GM12878 (cell line): ENCODE data around the gene UTS2R. TPM values are rescaled to one million over a fixed set of nuclear protein-coding genes. Genes with fewer than 3 reads are reported as not detected.

Experiments
- ATAC-seq: fragments of 200-7000 bp; cut with Tn5 transposase; 3 replicates; pipeline ENCODE4 v1.9.1; 2020; ENCODE audit warnings: mild to moderate bottlenecking, moderate library complexity
- BruUV-seq: library from RNA; stranded (reverse); fragments of 400-500 nt; replicated peaks from 2 replicates; lab custom pipeline; 2021; lab: Mats Ljungman, UMichigan
- CTCF ChIA-PET: fragments of 300-600 bp; sonication (Branson Sonifier 250); formaldehyde crosslinking; extraction: SDS; loops from one replicate; lab custom pipeline; 2021; ENCODE audit warnings: inconsistent platforms; lab: Yijun Ruan, JAX
- POLR2A ChIA-PET: fragments of 350-600 bp; formaldehyde crosslinking; extraction: SDS; loops from one replicate; lab custom pipeline; 2021; ENCODE audit warnings: inconsistent platforms; lab: Charles Lee
- RAD21 ChIA-PET: fragments of 300-600 bp; sonication (Branson Sonifier 250); formaldehyde crosslinking; loops from one replicate; lab custom pipeline; 2023; ENCODE audit warnings: antibody characterized with exemption; ENCODE audit not compliant: unreplicated experiment; lab: Charles Lee
- SMC1A ChIA-PET: fragments of 300-600 bp; sonication (Branson Sonifier 250); formaldehyde crosslinking; loops from one replicate; lab custom pipeline; 2023; ENCODE audit not compliant: unreplicated experiment, uncharacterized antibody; lab: Charles Lee
- DNase-seq: peaks from one replicate; pipeline ENCODE4 v3.0.0-alpha.2; 2011; ENCODE audit warnings: low read depth, low spot score
- FAIRE-seq: peaks from 3 replicates; lab custom pipeline; 2011; peaks lifted over from hg19 to GRCh38; lab: Jason Lieb, UNC
- H2AFZ ChIP-seq: 2 replicates; pipeline ENCODE4 v1.6.0; 2011; ENCODE audit warnings: low read depth, low read length, control low read depth; ENCODE audit not compliant: control insufficient read depth
- H3K27ac ChIP-seq: 2 replicates; pipeline ENCODE4 v1.5.1; 2011; ENCODE audit warnings: control low read depth; ENCODE audit not compliant: control insufficient read depth, insufficient read depth
- H3K27me3 ChIP-seq, 2 experiments: replicated peaks in 1 of 2; 2 replicates each; pipeline versions ENCODE4 v1.6.0 to v1.6.1; 2011; ENCODE audit warnings: low read length in 1 of 2; ENCODE audit not compliant: control insufficient read depth in 2 of 2, insufficient read depth in 2 of 2
- H3K36me3 ChIP-seq, 2 experiments: 2 replicates each; pipeline ENCODE4 v1.5.1; 2011; ENCODE audit warnings: low read length in 1 of 2; ENCODE audit not compliant: control insufficient read depth in 2 of 2, insufficient read depth in 2 of 2
- H3K4me1 ChIP-seq: 2 replicates; pipeline ENCODE4 v1.6.1; 2011; ENCODE audit warnings: mild to moderate bottlenecking, low read length, moderate library complexity, mixed read lengths; ENCODE audit not compliant: control insufficient read depth, insufficient read depth
- H3K4me2 ChIP-seq: 2 replicates; pipeline ENCODE4 v1.6.0; 2011; ENCODE audit warnings: control low read depth; ENCODE audit not compliant: control insufficient read depth, insufficient read depth
- H3K4me3 ChIP-seq: fragments of 200-600 bp; sonication (generic); 2 replicates; pipeline ENCODE4 v1.5.1; 2016
- H3K79me2 ChIP-seq: 2 replicates; pipeline ENCODE4 v1.6.0; 2011; ENCODE audit warnings: low read length; ENCODE audit not compliant: control insufficient read depth, insufficient read depth
- H3K9ac ChIP-seq: 2 replicates; pipeline ENCODE4 v1.8.0; 2011; ENCODE audit warnings: low read length, control low read depth, mixed read lengths; ENCODE audit not compliant: control insufficient read depth, insufficient read depth
- H3K9me3 ChIP-seq: replicated peaks from 3 replicates; pipeline ENCODE4 v1.5.1; 2011; ENCODE audit warnings: mild to moderate bottlenecking, low read length; ENCODE audit not compliant: control insufficient read depth, insufficient read depth
- H4K20me1 ChIP-seq: 2 replicates; pipeline ENCODE4 v1.6.0; 2011; ENCODE audit not compliant: control insufficient read depth, insufficient read depth
- ATF3 ChIP-seq: IDR thresholded peaks from 2 replicates; pipeline ENCODE4 v1.6.1; 2011; ENCODE audit warnings: low read depth, mild to moderate bottlenecking, low read length, moderate library complexity, borderline replicate concordance; ENCODE audit errors: extremely low read depth
- EP300 ChIP-seq, 2 experiments: fragments of 150-350 bp in 1 of 2; IDR thresholded peaks; 2 replicates each; pipeline ENCODE4 v1.6.1; 2011 to 2012; ENCODE audit warnings: low read depth in 2 of 2, low read length in 2 of 2, borderline replicate concordance in 1 of 2, improper control_type of control experiment in 1 of 2, inconsistent platforms in 1 of 2; ENCODE audit not compliant: control insufficient read depth in 1 of 2
- HSF1 ChIP-seq: fragments of 150-350 bp; IDR thresholded peaks from 2 replicates; pipeline ENCODE4 v1.6.1; 2014; ENCODE audit warnings: mild to moderate bottlenecking, low read depth, low read length
- MLLT1 ChIP-seq: fragments of 450-650 bp; IDR thresholded peaks from 2 replicates; pipeline ENCODE4 v1.6.1; 2016; ENCODE audit warnings: mild to moderate bottlenecking
- POLR2AphosphoS2 ChIP-seq: IDR thresholded peaks from 2 replicates; pipeline ENCODE4 v1.6.1; 2011; ENCODE audit warnings: low read depth, mild to moderate bottlenecking, low read length, improper control_type of control experiment, moderate library complexity
- SMAD1 ChIP-seq: fragments of 450-650 bp; IDR thresholded peaks from 2 replicates; pipeline ENCODE4 v1.6.1; 2018; ENCODE audit warnings: mild to moderate bottlenecking, low read depth; ENCODE audit not compliant: partially characterized antibody
- ZBED1 ChIP-seq: IDR thresholded peaks from 2 replicates; pipeline ENCODE4 v1.6.1; 2016; ENCODE audit warnings: borderline replicate concordance
- ZNF217 ChIP-seq: fragments of 450-650 bp; IDR thresholded peaks from 2 replicates; pipeline ENCODE4 v1.6.1; 2017; ENCODE audit warnings: antibody characterized with exemption, mild to moderate bottlenecking
- WGBS: methylation state at CpG from one replicate; pipeline ENCODE4 v1.1.6; 2016; ENCODE audit warnings: low lambda C conversion rate; ENCODE audit not compliant: insufficient replicate concordance, insufficient coverage; ENCODE audit errors: missing lambda C conversion rate; 5-methylcytosine and 5-hydroxymethylcytosine counted together
- in situ Hi-C: fragments of 300-500 bp; cut with MboI; formaldehyde crosslinking; loops from 9 replicates; pipeline ENCODE4 v1.14.3; 2018; ENCODE audit warnings: mixed read lengths
- intact Hi-C: fragments of 100-400 bp; cut with micrococcal nuclease; formaldehyde crosslinking; loops from one replicate; pipeline ENCODE4 v1.14.2; 2022; ENCODE audit not compliant: unreplicated experiment
- polyA plus RNA-seq, 11 experiments: library from polyadenylated mRNA; depleted of rRNA in 4 of 11; unstranded in 6 of 11; stranded (reverse) in 5 of 11; fragments of >200 nt; fragmentation: Nextera tagmentation in 4 of 11; fragmentation: Illumina TruSeq in 1 of 11; extraction: Ambion mirVana in 4 of 11; extraction: Trizol in 1 of 11; gene quantifications; 1 replicate in 1 of 11; 2 replicates in 10 of 11; pipeline versions ENCODE4 v1.2.1 to v1.2.3, GENCODE V29; 2011 to 2016; ENCODE audit warnings: inconsistent platforms in 2 of 11, missing spikeins in 2 of 11, low read depth in 1 of 11
- total RNA-seq, 4 experiments: library from RNA; depleted of rRNA in 3 of 4; stranded (reverse); fragments of >200 nt in 3 of 4; fragmentation: Illumina TruSeq in 1 of 4; extraction: Trizol in 1 of 4; gene quantifications; 2 replicates each; pipeline versions ENCODE4 v1.2.1 to v1.2.3, GENCODE V29; 2013 to 2021

UTS2R gene
- total and polyA plus RNA-seq, 10 of the 15 experiments (the other 5 are each of a cell fraction or from before 2014, with no cell fraction given): 0.04 to 0.36 (median 0.11) TPM; not detected in 6

- ATAC-seq (no peak), FAIRE-seq (no peak), DNase-seq (no peak)
- no TSS peak for BruUV-seq
- ChIA-PET POLR2A (no interaction called here), CTCF (no interaction called here), RAD21 (no interaction called here), SMC1A (no interaction called here)
- 39% methylated on average over 37 of the region's 38 CpGs for WGBS
- H3K9ac ChIP-seq: no peak overlapping the region
- no peak overlapping the region for H3K4me2 ChIP-seq
- no peak for TF ChIP-seq HSF1
- no peak for TF ChIP-seq ATF3
- TF ChIP-seq MLLT1: no peak
- no peak for TF ChIP-seq ZBED1
- TF ChIP-seq SMAD1: no peak
- TF ChIP-seq ZNF217: no peak
- no peak for TF ChIP-seq EP300 (IDR thresholded peaks at IDR 0.05; ENCODE audit: borderline replicate concordance in 1 of 2, control insufficient read depth in 1 of 2, low read depth in 2 of 2, low read length in 2 of 2)
- TF ChIP-seq POLR2AphosphoS2: no peak
- H3K4me1 ChIP-seq: no peaks in the 10 kb centered on the region
- in situ Hi-C loops (no loop called here), intact Hi-C loops (no loop called here)
- no peak overlapping the region for H3K4me3 ChIP-seq
- H3K9me3 ChIP-seq: no peaks in the 10 kb centered on the region
- no peaks in the 10 kb centered on the region; a peak in 1 of 4 replicates for H3K36me3 ChIP-seq
- H3K27me3 ChIP-seq: no peaks in the 10 kb centered on the region
- H4K20me1 ChIP-seq: no peaks in the 10 kb centered on the region
- H3K27ac ChIP-seq: no peak overlapping the region
- H2AFZ ChIP-seq: no peak overlapping the region
- no peaks in the 10 kb centered on the region for H3K79me2 ChIP-seq
Observed at GRCh38 chr17:82386881-82387704, 15.5 kb downstream of the UTS2R start.
